ENCODE measurements around the gene RHOV.

DNA sequence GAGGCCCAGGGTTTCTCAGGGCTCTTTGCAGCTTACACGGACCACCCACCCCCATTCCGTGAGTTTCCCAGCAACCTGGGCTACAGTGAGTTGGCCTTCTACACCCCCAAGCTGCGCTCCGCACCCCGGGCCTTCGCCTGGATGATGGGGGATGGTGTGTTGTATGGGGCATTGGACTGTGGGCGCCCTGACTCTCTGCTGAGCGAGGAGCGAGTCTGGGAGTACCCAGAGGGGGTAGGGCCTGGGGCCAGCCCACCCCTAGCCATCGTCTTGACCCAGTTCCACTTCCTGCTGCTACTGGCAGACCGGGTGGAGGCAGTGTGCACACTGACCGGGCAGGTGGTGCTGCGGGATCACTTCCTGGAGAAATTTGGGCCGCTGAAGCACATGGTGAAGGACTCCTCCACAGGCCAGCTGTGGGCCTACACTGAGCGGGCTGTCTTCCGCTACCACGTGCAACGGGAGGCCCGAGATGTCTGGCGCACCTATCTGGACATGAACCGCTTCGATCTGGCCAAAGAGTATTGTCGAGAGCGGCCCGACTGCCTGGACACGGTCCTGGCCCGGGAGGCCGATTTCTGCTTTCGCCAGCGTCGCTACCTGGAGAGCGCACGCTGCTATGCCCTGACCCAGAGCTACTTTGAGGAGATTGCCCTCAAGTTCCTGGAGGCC is 25.6 kb upstream of the RHOV start:
- TF ChIP-seq, protein P1, sequence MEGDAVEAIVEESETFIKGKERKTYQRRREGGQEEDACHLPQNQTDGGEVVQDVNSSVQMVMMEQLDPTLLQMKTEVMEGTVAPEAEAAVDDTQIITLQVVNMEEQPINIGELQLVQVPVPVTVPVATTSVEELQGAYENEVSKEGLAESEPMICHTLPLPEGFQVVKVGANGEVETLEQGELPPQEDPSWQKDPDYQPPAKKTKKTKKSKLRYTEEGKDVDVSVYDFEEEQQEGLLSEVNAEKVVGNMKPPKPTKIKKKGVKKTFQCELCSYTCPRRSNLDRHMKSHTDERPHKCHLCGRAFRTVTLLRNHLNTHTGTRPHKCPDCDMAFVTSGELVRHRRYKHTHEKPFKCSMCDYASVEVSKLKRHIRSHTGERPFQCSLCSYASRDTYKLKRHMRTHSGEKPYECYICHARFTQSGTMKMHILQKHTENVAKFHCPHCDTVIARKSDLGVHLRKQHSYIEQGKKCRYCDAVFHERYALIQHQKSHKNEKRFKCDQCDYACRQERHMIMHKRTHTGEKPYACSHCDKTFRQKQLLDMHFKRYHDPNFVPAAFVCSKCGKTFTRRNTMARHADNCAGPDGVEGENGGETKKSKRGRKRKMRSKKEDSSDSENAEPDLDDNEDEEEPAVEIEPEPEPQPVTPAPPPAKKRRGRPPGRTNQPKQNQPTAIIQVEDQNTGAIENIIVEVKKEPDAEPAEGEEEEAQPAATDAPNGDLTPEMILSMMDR (conservative IDR thresholded peaks at IDR 0.05) = no peak
- TF ChIP-seq EZH2 (IDR thresholded peaks at IDR 0.05; ENCODE audit: low read depth) = no peak

Data from PC-9 (cell line).